ENCODE measurements around the gene BCORL1.

Gene BCORL1

DNA sequence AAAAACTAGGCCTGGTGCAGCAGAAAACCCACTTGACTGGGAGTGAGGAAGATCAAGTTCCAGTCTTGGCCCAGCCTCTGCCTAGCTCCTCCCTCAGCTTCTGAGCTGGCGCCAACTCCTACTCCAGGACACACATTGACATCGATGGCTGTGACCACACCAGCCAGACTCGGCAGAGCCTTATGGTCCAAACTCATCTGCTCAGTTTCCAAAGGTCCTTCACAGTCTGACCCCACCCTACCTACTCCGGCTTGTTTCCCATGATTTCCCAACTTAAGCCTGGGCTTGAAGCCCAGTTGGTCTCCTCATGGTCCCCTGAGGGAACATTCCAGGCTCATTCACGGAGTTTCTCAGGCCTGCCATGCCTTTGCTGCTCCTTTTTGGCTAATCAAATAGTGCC is 117.7 kb downstream of the BCORL1 start:
- Histone ChIP-seq H3K9ac (ENCODE audit: low read depth, low read length) (no peak overlapping the region), H3K79me2 (ENCODE audit: insufficient read depth, low read length) (peaks cover 13% of the 10 kb centered on the region; the same call in 1 of the 2 replicates)

DNA sequence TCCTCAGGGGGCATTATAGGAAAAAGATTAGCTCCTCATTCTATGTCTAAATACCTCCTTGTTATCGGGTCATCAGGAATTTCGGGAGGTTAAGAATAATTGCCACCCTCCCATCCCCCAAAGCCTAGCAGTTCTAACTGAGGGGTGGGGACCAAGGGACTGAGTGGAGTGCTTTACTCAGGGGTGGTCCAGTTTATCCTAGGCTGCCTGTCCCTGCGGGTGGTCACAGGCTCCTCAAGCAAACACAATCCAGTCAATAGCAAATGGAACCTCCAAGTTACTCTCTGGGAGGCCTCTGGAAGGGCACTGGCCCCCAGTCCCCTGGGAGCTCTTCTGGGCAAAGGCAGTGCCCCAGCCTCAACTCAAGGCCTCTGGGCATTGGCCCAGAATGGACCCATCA is 121.2 kb downstream of the BCORL1 start:
- ATAC-seq (ENCODE audit: insufficient read depth, low read depth): no peak
- Histone ChIP-seq H3K9ac (ENCODE audit: low read depth, low read length) (no peak overlapping the region), H4K20me1 (ENCODE audit: insufficient read depth, low read length) (no peaks in the 10 kb centered on the region), H3K4me3 (ENCODE audit: low read depth in 1 of 2, low read length in 2 of 2) (no peak overlapping the region), H3K27ac (ENCODE audit: low read length) (no peak overlapping the region), H3K36me3 (ENCODE audit: insufficient read depth, low read length) (no peaks in the 10 kb centered on the region), H3K79me2 (ENCODE audit: insufficient read depth, low read length) (peaks cover 10% of the 10 kb centered on the region; the same call in 1 of the 2 replicates), H3K27me3 (ENCODE audit: insufficient read depth, low read length, poor library complexity) (no peaks in the 10 kb centered on the region), H2AFZ (ENCODE audit: low read depth, low read length) (no peak overlapping the region), H3K9me3 (ENCODE audit: insufficient read depth, low read length, severe bottlenecking) (no peaks in the 10 kb centered on the region), H3K4me2 (ENCODE audit: insufficient read depth, low read length) (no peak overlapping the region), H3K4me1 (ENCODE audit: insufficient read depth, low read length) (0 out of 2 replicates have a peak, but pooled peaks cover 4% of the 10 kb centered on the region)
- DNase-seq: no peak
- TF ChIP-seq EZH2 (IDR thresholded peaks at IDR 0.05; ENCODE audit: borderline replicate concordance, low read depth, low read length, severe bottlenecking): no peak
- TF ChIP-seq, protein P1, sequence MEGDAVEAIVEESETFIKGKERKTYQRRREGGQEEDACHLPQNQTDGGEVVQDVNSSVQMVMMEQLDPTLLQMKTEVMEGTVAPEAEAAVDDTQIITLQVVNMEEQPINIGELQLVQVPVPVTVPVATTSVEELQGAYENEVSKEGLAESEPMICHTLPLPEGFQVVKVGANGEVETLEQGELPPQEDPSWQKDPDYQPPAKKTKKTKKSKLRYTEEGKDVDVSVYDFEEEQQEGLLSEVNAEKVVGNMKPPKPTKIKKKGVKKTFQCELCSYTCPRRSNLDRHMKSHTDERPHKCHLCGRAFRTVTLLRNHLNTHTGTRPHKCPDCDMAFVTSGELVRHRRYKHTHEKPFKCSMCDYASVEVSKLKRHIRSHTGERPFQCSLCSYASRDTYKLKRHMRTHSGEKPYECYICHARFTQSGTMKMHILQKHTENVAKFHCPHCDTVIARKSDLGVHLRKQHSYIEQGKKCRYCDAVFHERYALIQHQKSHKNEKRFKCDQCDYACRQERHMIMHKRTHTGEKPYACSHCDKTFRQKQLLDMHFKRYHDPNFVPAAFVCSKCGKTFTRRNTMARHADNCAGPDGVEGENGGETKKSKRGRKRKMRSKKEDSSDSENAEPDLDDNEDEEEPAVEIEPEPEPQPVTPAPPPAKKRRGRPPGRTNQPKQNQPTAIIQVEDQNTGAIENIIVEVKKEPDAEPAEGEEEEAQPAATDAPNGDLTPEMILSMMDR (IDR thresholded peaks at IDR 0.05; ENCODE audit: borderline replicate concordance, extremely low read depth, low read length, poor library complexity, severe bottlenecking): no peak

More for the DNA sequence above, 117.7 kb downstream of the BCORL1 start:
- no peaks in the 10 kb centered on the region for H3K27me3 ChIP-seq (ENCODE audit: insufficient read depth, low read length, poor library complexity)
- no peak overlapping the region for H3K27ac ChIP-seq (ENCODE audit: low read length)
- no peak overlapping the region for H3K4me2 ChIP-seq (ENCODE audit: insufficient read depth, low read length)
- ATAC-seq (ENCODE audit: insufficient read depth, low read depth) (no peak), DNase-seq (no peak)
- H3K4me1 ChIP-seq (ENCODE audit: insufficient read depth, low read length): peaks cover 8% of the 10 kb centered on the region
- no peak for TF ChIP-seq EZH2 (IDR thresholded peaks at IDR 0.05; ENCODE audit: borderline replicate concordance, low read depth, low read length, severe bottlenecking)
- TF ChIP-seq, protein P1 (IDR thresholded peaks at IDR 0.05; ENCODE audit: borderline replicate concordance, extremely low read depth, low read length, poor library complexity, severe bottlenecking): no peak
- H3K4me3 ChIP-seq (ENCODE audit: low read depth in 1 of 2, low read length in 2 of 2): no peak overlapping the region
- H3K36me3 ChIP-seq (ENCODE audit: insufficient read depth, low read length): no peaks in the 10 kb centered on the region
- H3K9me3 ChIP-seq (ENCODE audit: insufficient read depth, low read length, severe bottlenecking): no peaks in the 10 kb centered on the region
- H2AFZ ChIP-seq (ENCODE audit: low read depth, low read length): no peak overlapping the region
- H4K20me1 ChIP-seq (ENCODE audit: insufficient read depth, low read length): no peaks in the 10 kb centered on the region

DNA sequence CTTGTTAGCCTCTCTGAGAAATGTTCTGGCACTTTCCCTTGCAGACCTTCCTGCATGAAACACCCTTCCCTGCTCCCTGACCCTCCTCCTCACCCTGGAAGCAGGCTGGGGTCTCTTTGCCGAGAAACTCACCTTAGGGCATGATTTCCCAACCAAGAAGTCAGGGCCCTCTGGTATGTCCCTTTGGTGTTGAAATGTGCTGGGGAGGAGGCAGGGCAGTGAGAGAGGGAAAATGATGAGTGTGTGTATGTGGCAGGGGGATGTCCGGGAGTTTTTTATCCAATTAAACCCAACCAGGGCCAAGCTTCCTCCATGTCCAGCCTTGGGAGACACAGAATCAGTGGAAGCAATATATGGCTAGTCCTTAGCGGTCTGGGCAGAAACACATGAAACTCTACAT is 122.8 kb downstream of the BCORL1 start:
- H3K27ac ChIP-seq (ENCODE audit: low read length): no peak overlapping the region
- H3K36me3 ChIP-seq (ENCODE audit: insufficient read depth, low read length): no peaks in the 10 kb centered on the region
- peaks cover 19% of the 10 kb centered on the region for H3K4me1 ChIP-seq (ENCODE audit: insufficient read depth, low read length)
- no peak overlapping the region for H3K4me3 ChIP-seq (ENCODE audit: low read depth in 1 of 2, low read length in 2 of 2)
- no peaks in the 10 kb centered on the region for H3K27me3 ChIP-seq (ENCODE audit: insufficient read depth, low read length, poor library complexity)
- H2AFZ ChIP-seq (ENCODE audit: low read depth, low read length): no peak overlapping the region
- no peak overlapping the region for H3K4me2 ChIP-seq (ENCODE audit: insufficient read depth, low read length)
- H3K9me3 ChIP-seq (ENCODE audit: insufficient read depth, low read length, severe bottlenecking): no peaks in the 10 kb centered on the region
- no peak for ATAC-seq (ENCODE audit: insufficient read depth, low read depth)
- no peaks in the 10 kb centered on the region for H4K20me1 ChIP-seq (ENCODE audit: insufficient read depth, low read length)
- peaks cover 4% of the 10 kb centered on the region; the same call in 1 of the 2 replicates for H3K79me2 ChIP-seq (ENCODE audit: insufficient read depth, low read length)
- TF ChIP-seq, protein P1 (IDR thresholded peaks at IDR 0.05; ENCODE audit: borderline replicate concordance, extremely low read depth, low read length, poor library complexity, severe bottlenecking): no peak
- no peak for TF ChIP-seq EZH2 (IDR thresholded peaks at IDR 0.05; ENCODE audit: borderline replicate concordance, low read depth, low read length, severe bottlenecking)
- DNase-seq: no peak
- H3K9ac ChIP-seq (ENCODE audit: low read depth, low read length): no peak overlapping the region

DNA sequence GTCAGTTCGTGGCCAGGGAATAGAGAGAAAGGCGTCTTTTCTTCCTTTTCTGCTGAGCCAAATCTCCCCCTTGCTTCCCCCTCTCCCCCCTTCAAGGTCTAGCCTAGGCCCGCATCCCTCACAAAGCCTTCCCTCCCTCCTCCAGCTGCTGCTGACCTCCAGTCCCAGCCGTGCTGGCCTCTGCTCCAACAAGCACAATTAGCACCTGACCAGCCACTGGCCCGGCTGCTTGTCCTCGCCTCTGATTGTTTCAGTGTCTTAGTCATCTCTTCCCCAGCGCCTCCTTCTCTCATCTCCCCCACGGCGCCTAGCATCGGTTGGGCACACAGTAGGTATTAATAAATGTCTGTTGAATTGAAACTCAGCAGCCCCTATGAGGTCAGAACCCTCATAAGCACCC is 123.6 kb downstream of the BCORL1 start:
- Histone ChIP-seq H3K36me3 (ENCODE audit: insufficient read depth, low read length) (no peaks in the 10 kb centered on the region), H3K4me1 (ENCODE audit: insufficient read depth, low read length) (peaks cover 20% of the 10 kb centered on the region), H4K20me1 (ENCODE audit: insufficient read depth, low read length) (no peaks in the 10 kb centered on the region), H3K9ac (ENCODE audit: low read depth, low read length) (no peak overlapping the region), H3K79me2 (ENCODE audit: insufficient read depth, low read length) (no peaks in the 10 kb centered on the region; the same call in 1 of the 2 replicates), H3K27me3 (ENCODE audit: insufficient read depth, low read length, poor library complexity) (no peaks in the 10 kb centered on the region), H3K27ac (ENCODE audit: low read length) (no peak overlapping the region), H3K9me3 (ENCODE audit: insufficient read depth, low read length, severe bottlenecking) (no peaks in the 10 kb centered on the region), H2AFZ (ENCODE audit: low read depth, low read length) (no peak overlapping the region), H3K4me2 (ENCODE audit: insufficient read depth, low read length) (no peak overlapping the region), H3K4me3 (ENCODE audit: low read depth in 1 of 2, low read length in 2 of 2) (no peak overlapping the region)
- TF ChIP-seq EZH2 (IDR thresholded peaks at IDR 0.05; ENCODE audit: borderline replicate concordance, low read depth, low read length, severe bottlenecking): no peak
- TF ChIP-seq, protein P1 (IDR thresholded peaks at IDR 0.05; ENCODE audit: borderline replicate concordance, extremely low read depth, low read length, poor library complexity, severe bottlenecking): no peak
- ATAC-seq (ENCODE audit: insufficient read depth, low read depth) (no peak), DNase-seq (no peak)
